A549 (cell line): ENCODE data around the gene CEMP1. TPM values are rescaled to one million over a fixed set of nuclear protein-coding genes. Genes with fewer than 3 reads are reported as not detected.

Source experiments
- ATAC-seq, 2 experiments: fragments of 200-7000 bp in 1 of 2; fragments of >200 bp in 1 of 2; cut with Nextera tagmentation in 1 of 2; cut with Tn5 transposase in 1 of 2; 3 replicates each; pipeline versions ENCODE4 v1.8.0 to v1.9.1; 2018 to 2020; ENCODE audit warnings: mild to moderate bottlenecking in 1 of 2, moderate library complexity in 1 of 2
- CTCF ChIA-PET: fragments of 300-600 bp; sonication (Branson Sonifier 250); formaldehyde crosslinking; extraction: SDS; loops from one replicate; lab custom pipeline; 2021; ENCODE audit warnings: antibody characterized with exemption, inconsistent platforms; lab: Yijun Ruan, JAX
- POLR2A ChIA-PET: fragments of 350-600 bp; formaldehyde crosslinking; extraction: SDS; loops from one replicate; lab custom pipeline; 2021; ENCODE audit warnings: antibody characterized with exemption, inconsistent platforms; lab: Yijun Ruan, JAX
- DNase-seq, 2 experiments: peaks; one replicate each; pipeline versions ENCODE4 v3.0.0 to v3.0.0-alpha.2; 2011 to 2016; ENCODE audit warnings: low read depth in 1 of 2, low spot score in 1 of 2
- FAIRE-seq: peaks from 2 replicates; lab custom pipeline; 2011; peaks lifted over from hg19 to GRCh38; lab: Jason Lieb, UNC
- H3K27ac ChIP-seq, 2 experiments: fragments of >200 bp; sonication (Bioruptor Twin); formaldehyde crosslinking; 3 replicates each; pipeline ENCODE4 v1.5.1; 2016 to 2017
- H3K4me1 ChIP-seq: fragments of >200 bp; sonication (Bioruptor Twin); formaldehyde crosslinking; 3 replicates; pipeline ENCODE4 v1.6.1; 2016
- H3K4me2 ChIP-seq: fragments of >200 bp; sonication (Bioruptor Twin); formaldehyde crosslinking; 3 replicates; pipeline ENCODE4 v1.6.1; 2016
- H3K4me3 ChIP-seq: fragments of >200 bp; sonication (Bioruptor Twin); formaldehyde crosslinking; 3 replicates; pipeline ENCODE4 v1.5.1; 2016
- H3K9me3 ChIP-seq: fragments of >200 bp; sonication (Bioruptor Twin); formaldehyde crosslinking; 3 replicates; pipeline ENCODE4 v1.6.1; 2016
- BHLHE40 ChIP-seq: IDR thresholded peaks from 2 replicates; pipeline ENCODE4 v1.6.1; 2012; ENCODE audit warnings: low read depth, low read length, inconsistent platforms
- CBX2 ChIP-seq: fragments of 200-600 bp; sonication (generic); IDR thresholded peaks from 2 replicates; pipeline ENCODE4 v1.6.1; 2016; ENCODE audit warnings: low read depth, mild to moderate bottlenecking, borderline replicate concordance
- CBX8 ChIP-seq: fragments of 200-600 bp; sonication (generic); IDR thresholded peaks from 2 replicates; pipeline ENCODE4 v1.6.1; 2016
- CEBPB ChIP-seq, 2 experiments: fragments of >200 bp in 1 of 2; sonication (Bioruptor Twin) in 1 of 2; formaldehyde crosslinking in 1 of 2; IDR thresholded peaks; 2 replicates each; pipeline ENCODE4 v1.6.1; 2012 to 2016
- CHD2 ChIP-seq: fragments of 150-350 bp; IDR thresholded peaks from 2 replicates; pipeline ENCODE4 v1.6.1; 2014; ENCODE audit warnings: low read length; ENCODE audit not compliant: partially characterized antibody
- EHF ChIP-seq: fragments of 250-450 bp; sonication (Bioruptor Pico); IDR thresholded peaks from 2 replicates; pipeline ENCODE4 v1.5.0; 2020; ENCODE audit warnings: mild to moderate bottlenecking
- EP300 ChIP-seq, 2 experiments: fragments of >200 bp; sonication (Bioruptor Twin); formaldehyde crosslinking; IDR thresholded peaks; 2 replicates in 1 of 2; 3 replicates in 1 of 2; pipeline ENCODE4 v1.6.1; 2016 to 2017
- FOXS1 ChIP-seq: fragments of 250-450 bp; sonication (Bioruptor Pico); IDR thresholded peaks from 2 replicates; pipeline ENCODE4 v1.5.0; 2020; ENCODE audit warnings: mild to moderate bottlenecking, moderate library complexity
- GATA3 ChIP-seq: IDR thresholded peaks from 2 replicates; pipeline ENCODE4 v1.6.1; 2012; ENCODE audit warnings: borderline replicate concordance
- JUN ChIP-seq, 2 experiments: fragments of >200 bp; sonication (Bioruptor Twin); formaldehyde crosslinking; IDR thresholded peaks; 2 replicates in 1 of 2; 3 replicates in 1 of 2; pipeline ENCODE4 v1.6.1; 2016 to 2017
- KDM5A ChIP-seq: fragments of 200-600 bp; sonication (generic); IDR thresholded peaks from 2 replicates; pipeline ENCODE4 v1.6.1; 2016; ENCODE audit warnings: antibody characterized with exemption, mild to moderate bottlenecking
- MAZ ChIP-seq: fragments of 150-350 bp; IDR thresholded peaks from 2 replicates; pipeline ENCODE4 v1.6.1; 2014; ENCODE audit warnings: antibody characterized with exemption, low read depth, low read length, borderline replicate concordance
- NPAS2 ChIP-seq: fragments of 250-450 bp; sonication (Bioruptor Pico); IDR thresholded peaks from 2 replicates; pipeline ENCODE4 v1.8.0; 2022; ENCODE audit warnings: mild to moderate bottlenecking, moderate library complexity, borderline replicate concordance
- POLR2AphosphoS2 ChIP-seq: conservative IDR thresholded peaks from 2 replicates; pipeline ENCODE4 v1.6.1; 2012; ENCODE audit warnings: low read length, improper control_type of control experiment, inconsistent platforms
- RAD21 ChIP-seq, 2 experiments: fragments of >200 bp in 1 of 2; sonication (Bioruptor Twin) in 1 of 2; formaldehyde crosslinking in 1 of 2; IDR thresholded peaks in 1 of 2; conservative IDR thresholded peaks in 1 of 2; 2 replicates in 1 of 2; 3 replicates in 1 of 2; pipeline ENCODE4 v1.6.1; 2012 to 2018; ENCODE audit warnings: inconsistent platforms in 1 of 2
- RCOR1 ChIP-seq: fragments of 150-350 bp; IDR thresholded peaks from 2 replicates; pipeline ENCODE4 v1.6.1; 2014; ENCODE audit warnings: antibody characterized with exemption, low read length, low read depth
- RNF2 ChIP-seq: fragments of 200-600 bp; sonication (generic); IDR thresholded peaks from 2 replicates; pipeline ENCODE4 v1.6.1; 2016; ENCODE audit warnings: low read depth, mild to moderate bottlenecking, antibody characterized with exemption, moderate library complexity, borderline replicate concordance
- ZNF302 ChIP-seq: fragments of 250-450 bp; sonication (Bioruptor Pico); IDR thresholded peaks from 2 replicates; pipeline ENCODE4 v1.9.0; 2021; ENCODE audit warnings: inconsistent platforms, mild to moderate bottlenecking, moderate library complexity
- ZSCAN20 ChIP-seq: fragments of 250-450 bp; sonication (Bioruptor Pico); IDR thresholded peaks from 2 replicates; pipeline ENCODE4 v1.8.0; 2022; ENCODE audit warnings: mild to moderate bottlenecking, moderate library complexity
- WGBS: methylation state at CpG from one replicate; pipeline ENCODE4 v1.1.6; 2017; ENCODE audit errors: missing lambda C conversion rate; 5-methylcytosine and 5-hydroxymethylcytosine counted together
- polyA plus RNA-seq, 4 experiments: library from polyadenylated mRNA; depleted of rRNA in 3 of 4; stranded (reverse); fragments of >200 nt; fragmentation: RNase III in 1 of 4; extraction: RNeasy Plus Mini Kit Qiagen cat#74134 plus additional on column Dnase treatment in 1 of 4; gene quantifications; 2 replicates in 3 of 4; 3 replicates in 1 of 4; pipeline ENCODE4 v1.2.3, GENCODE V29; 2011 to 2017
- TF ChIP-seq, protein P1 (sequence below): IDR thresholded peaks from 2 replicates; pipeline ENCODE4 v1.6.1; 2012; ENCODE audit warnings: low read depth, borderline replicate concordance
- TF ChIP-seq, protein P2 (sequence below): fragments of 250-450 bp; sonication (Bioruptor Pico); IDR thresholded peaks from 2 replicates; pipeline ENCODE4 v1.5.0; 2021; ENCODE audit warnings: mild to moderate bottlenecking, moderate library complexity, borderline replicate concordance
- TF ChIP-seq, protein P3 (sequence below): fragments of >200 bp; sonication (Bioruptor Twin); formaldehyde crosslinking; IDR thresholded peaks from 2 replicates; pipeline ENCODE4 v1.6.1; 2016
- TF ChIP-seq, protein P4 (sequence below): IDR thresholded peaks from 2 replicates; pipeline ENCODE4 v1.6.1; 2012
- TF ChIP-seq, protein P5 (sequence below): fragments of >200 bp; sonication (Bioruptor Twin); formaldehyde crosslinking; IDR thresholded peaks from 3 replicates; pipeline ENCODE4 v1.6.1; 2016
- TF ChIP-seq, protein P6 (sequence below): fragments of 200-600 bp; sonication (generic); IDR thresholded peaks from 2 replicates; pipeline ENCODE4 v1.6.1; 2016; ENCODE audit warnings: antibody characterized with exemption, mild to moderate bottlenecking, moderate library complexity

The CEMP1 gene
- polyA plus RNA-seq, 2 of the 4 experiments (the other 2 are of a cell fraction), result not detected

DNA sequence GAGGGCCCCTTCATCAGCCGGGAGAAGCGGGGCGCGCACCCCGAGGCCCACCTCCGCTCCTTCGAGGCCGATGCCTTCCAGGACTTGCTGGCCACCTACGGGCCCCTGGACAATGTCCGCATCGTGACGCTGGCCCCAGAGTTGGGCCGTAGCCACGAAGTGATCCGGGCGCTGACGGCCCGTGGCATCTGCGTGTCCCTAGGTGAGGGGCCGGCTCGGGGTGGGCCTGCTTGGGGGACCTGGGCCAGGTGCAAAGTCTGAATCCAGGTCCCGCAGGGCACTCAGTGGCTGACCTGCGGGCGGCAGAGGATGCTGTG, 3.5 kb downstream of the CEMP1 start:
- no peak for TF ChIP-seq CHD2
- TF ChIP-seq ZSCAN20 (CRISPR knock-in tag), result no peak
- no peak for TF ChIP-seq FOXS1 (CRISPR knock-in tag)
- TF ChIP-seq CBX8, result no peak
- TF ChIP-seq, protein P1, sequence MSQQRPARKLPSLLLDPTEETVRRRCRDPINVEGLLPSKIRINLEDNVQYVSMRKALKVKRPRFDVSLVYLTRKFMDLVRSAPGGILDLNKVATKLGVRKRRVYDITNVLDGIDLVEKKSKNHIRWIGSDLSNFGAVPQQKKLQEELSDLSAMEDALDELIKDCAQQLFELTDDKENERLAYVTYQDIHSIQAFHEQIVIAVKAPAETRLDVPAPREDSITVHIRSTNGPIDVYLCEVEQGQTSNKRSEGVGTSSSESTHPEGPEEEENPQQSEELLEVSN, result no peak
- TF ChIP-seq, protein P2, sequence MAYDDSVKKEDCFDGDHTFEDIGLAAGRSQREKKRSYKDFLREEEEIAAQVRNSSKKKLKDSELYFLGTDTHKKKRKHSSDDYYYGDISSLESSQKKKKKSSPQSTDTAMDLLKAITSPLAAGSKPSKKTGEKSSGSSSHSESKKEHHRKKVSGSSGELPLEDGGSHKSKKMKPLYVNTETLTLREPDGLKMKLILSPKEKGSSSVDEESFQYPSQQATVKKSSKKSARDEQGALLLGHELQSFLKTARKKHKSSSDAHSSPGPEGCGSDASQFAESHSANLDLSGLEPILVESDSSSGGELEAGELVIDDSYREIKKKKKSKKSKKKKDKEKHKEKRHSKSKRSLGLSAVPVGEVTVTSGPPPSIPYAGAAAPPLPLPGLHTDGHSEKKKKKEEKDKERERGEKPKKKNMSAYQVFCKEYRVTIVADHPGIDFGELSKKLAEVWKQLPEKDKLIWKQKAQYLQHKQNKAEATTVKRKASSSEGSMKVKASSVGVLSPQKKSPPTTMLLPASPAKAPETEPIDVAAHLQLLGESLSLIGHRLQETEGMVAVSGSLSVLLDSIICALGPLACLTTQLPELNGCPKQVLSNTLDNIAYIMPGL (CRISPR knock-in tag), result no peak
- TF ChIP-seq, protein P3, sequence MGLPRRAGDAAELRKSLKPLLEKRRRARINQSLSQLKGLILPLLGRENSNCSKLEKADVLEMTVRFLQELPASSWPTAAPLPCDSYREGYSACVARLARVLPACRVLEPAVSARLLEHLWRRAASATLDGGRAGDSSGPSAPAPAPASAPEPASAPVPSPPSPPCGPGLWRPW, result no peak
- TF ChIP-seq MAZ, result no peak
- TF ChIP-seq JUN (IDR thresholded peaks at IDR 0.05), result no peak
- no peak for TF ChIP-seq POLR2AphosphoS2
- TF ChIP-seq CEBPB (IDR thresholded peaks at IDR 0.05), result no peak
- TF ChIP-seq RCOR1, result no peak
- TF ChIP-seq, protein P4, sequence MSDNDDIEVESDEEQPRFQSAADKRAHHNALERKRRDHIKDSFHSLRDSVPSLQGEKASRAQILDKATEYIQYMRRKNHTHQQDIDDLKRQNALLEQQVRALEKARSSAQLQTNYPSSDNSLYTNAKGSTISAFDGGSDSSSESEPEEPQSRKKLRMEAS, result no peak
- TF ChIP-seq CBX2, result no peak
- TF ChIP-seq ZNF302 (CRISPR knock-in tag), result no peak
- H3K27ac ChIP-seq, result no peak overlapping the region
- DNase-seq (no peak), FAIRE-seq (no peak), ATAC-seq (no peak)
- H3K4me3 ChIP-seq, result no peak overlapping the region
- no peak overlapping the region for H3K4me2 ChIP-seq
- CTCF ChIA-PET, result no interaction called here
- H3K9me3 ChIP-seq, result no peaks in the 10 kb centered on the region
- POLR2A ChIA-PET, result no interaction called here
- 95% methylated on average over 9 of the region's 24 CpGs for WGBS
- peaks cover 9% of the 10 kb centered on the region for H3K4me1 ChIP-seq

DNA sequence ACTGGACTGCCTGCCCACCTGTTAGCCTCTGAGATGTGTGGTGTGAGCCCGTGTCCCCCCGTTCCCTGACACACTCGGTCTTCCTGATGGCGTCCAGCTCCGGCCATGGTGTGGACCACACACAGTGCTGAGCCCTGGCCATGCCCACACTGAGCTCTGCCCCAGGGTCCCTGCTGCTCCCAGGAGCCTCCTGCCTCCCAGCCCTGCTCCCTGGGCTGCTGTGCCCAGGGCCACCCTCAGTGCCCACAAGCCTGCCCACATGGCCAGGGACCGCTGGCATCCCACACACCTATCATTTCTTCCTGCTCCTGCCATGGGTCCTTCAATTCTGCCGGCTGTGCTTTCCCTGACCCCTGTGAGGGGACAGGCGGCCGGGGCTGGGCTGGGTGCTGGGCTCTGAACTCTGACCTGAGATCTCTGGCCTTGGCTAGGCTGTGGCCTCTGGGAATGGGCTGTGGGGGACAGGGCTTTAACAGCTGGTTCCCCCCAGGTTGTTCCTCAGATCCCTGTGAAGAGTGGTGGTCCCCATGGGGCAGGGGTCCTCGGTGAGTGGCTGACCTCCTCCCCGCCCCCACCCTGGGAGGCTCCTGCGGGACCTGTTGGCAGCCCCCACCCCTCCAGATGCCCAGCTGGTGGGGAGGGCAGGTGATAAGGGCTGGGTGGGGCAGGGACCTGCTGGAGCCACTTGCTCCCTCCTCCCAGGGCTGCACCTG, 4.0 kb downstream of the CEMP1 start:
- DNase-seq (no peak), FAIRE-seq (no peak), ATAC-seq (no peak)
- ChIA-PET POLR2A (no interaction called here), CTCF (interaction anchor here (1.2 kb wide), 1 partner anchor 26 kb away, joined by 5 read pairs; no protein-coding TSS in a partner anchor)
- 88% methylated on average over 9 of the region's 12 CpGs for WGBS
- Histone ChIP-seq H3K9me3 (no peaks in the 10 kb centered on the region), H3K4me1 (peaks cover 7% of the 10 kb centered on the region), H3K4me2 (no peak overlapping the region), H3K27ac (no peak overlapping the region), H3K4me3 (no peak overlapping the region)
- TF ChIP-seq, protein P3, result no peak
- TF ChIP-seq, protein P1, result no peak
- TF ChIP-seq EP300 (IDR thresholded peaks at IDR 0.05), result no peak
- no peak for TF ChIP-seq GATA3
- TF ChIP-seq, protein P5, sequence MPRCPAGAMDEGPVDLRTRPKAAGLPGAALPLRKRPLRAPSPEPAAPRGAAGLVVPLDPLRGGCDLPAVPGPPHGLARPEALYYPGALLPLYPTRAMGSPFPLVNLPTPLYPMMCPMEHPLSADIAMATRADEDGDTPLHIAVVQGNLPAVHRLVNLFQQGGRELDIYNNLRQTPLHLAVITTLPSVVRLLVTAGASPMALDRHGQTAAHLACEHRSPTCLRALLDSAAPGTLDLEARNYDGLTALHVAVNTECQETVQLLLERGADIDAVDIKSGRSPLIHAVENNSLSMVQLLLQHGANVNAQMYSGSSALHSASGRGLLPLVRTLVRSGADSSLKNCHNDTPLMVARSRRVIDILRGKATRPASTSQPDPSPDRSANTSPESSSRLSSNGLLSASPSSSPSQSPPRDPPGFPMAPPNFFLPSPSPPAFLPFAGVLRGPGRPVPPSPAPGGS, result no peak
- TF ChIP-seq KDM5A, result no peak
- no peak for TF ChIP-seq RNF2
- TF ChIP-seq, protein P2 (CRISPR knock-in tag), result no peak
- TF ChIP-seq, protein P6, sequence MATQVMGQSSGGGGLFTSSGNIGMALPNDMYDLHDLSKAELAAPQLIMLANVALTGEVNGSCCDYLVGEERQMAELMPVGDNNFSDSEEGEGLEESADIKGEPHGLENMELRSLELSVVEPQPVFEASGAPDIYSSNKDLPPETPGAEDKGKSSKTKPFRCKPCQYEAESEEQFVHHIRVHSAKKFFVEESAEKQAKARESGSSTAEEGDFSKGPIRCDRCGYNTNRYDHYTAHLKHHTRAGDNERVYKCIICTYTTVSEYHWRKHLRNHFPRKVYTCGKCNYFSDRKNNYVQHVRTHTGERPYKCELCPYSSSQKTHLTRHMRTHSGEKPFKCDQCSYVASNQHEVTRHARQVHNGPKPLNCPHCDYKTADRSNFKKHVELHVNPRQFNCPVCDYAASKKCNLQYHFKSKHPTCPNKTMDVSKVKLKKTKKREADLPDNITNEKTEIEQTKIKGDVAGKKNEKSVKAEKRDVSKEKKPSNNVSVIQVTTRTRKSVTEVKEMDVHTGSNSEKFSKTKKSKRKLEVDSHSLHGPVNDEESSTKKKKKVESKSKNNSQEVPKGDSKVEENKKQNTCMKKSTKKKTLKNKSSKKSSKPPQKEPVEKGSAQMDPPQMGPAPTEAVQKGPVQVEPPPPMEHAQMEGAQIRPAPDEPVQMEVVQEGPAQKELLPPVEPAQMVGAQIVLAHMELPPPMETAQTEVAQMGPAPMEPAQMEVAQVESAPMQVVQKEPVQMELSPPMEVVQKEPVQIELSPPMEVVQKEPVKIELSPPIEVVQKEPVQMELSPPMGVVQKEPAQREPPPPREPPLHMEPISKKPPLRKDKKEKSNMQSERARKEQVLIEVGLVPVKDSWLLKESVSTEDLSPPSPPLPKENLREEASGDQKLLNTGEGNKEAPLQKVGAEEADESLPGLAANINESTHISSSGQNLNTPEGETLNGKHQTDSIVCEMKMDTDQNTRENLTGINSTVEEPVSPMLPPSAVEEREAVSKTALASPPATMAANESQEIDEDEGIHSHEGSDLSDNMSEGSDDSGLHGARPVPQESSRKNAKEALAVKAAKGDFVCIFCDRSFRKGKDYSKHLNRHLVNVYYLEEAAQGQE, result no peak
- no peak for TF ChIP-seq FOXS1 (CRISPR knock-in tag)
- no peak for TF ChIP-seq CBX8
- no peak for TF ChIP-seq BHLHE40
- no peak for TF ChIP-seq EHF (CRISPR knock-in tag)
- TF ChIP-seq RAD21 (conservative IDR thresholded peaks at IDR 0.05 in 1 of 2, IDR thresholded peaks at IDR 0.05 in 1 of 2), result no peak
- TF ChIP-seq NPAS2 (CRISPR knock-in tag), result no peak
- TF ChIP-seq MAZ, result no peak
